Measurements from ENCODE around the gene CXADR. TPM values are rescaled to one million over a fixed set of nuclear protein-coding genes. Genes with fewer than 3 reads are reported as not detected.

The CXADR gene
- total and polyA plus RNA-seq, 7 donors: 1.5 to 14.5 (median 2.5) TPM

DNA sequence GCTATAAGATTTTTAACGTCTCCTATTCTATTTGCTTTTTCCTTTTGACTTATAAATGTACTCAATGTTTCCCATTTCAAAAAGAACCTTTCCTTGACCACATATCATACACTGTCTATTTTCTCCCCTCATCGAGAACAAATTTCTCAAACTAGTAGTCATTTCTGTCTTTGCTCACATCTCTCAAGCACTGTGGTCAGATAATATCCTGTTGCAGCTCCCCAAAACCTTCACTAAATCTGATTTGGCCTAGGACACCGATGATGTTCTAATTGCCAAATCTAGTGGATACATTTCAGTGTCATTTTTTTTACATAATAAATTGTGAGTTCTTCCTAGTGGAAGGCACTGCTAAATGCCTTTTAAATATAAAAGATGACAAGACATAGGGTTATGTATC lies 19.4 kb downstream of the CXADR start:
- intact Hi-C loops (cut with DNase I): no loop called here
- 82 to 88% methylated on average over 3 of the region's 3 CpGs for WGBS, 2 donors

DNA sequence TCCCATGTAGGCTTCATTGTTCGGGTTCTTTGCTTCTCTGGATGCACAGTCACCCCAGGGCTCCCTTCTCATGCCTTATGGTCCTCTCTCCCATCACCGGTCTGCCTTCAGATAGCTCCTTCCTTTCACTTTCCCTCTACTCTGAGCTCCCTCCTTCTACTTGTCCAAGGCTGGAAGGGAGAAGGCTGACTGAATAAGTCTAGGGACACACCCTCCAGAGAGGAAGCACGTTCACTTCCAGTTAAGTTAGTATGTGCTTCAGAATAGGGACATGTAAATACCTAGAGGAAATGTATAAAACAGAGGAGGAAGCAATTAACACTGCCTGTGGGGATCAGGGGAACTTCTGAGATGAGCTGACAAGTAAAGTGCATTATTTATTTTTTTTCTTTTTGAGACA lies 23.5 kb downstream of the CXADR start:
- DNase-seq: no peak
- H3K4me1 ChIP-seq: no peaks in the 10 kb centered on the region
- no peaks in the 10 kb centered on the region for H3K27me3 ChIP-seq
- intact Hi-C loops (cut with DNase I): no loop called here
- no peak overlapping the region for H3K4me3 ChIP-seq
- no peaks in the 10 kb centered on the region for H3K36me3 ChIP-seq
- WGBS, 2 donors: 30 to 51% methylated on average over 3 of the region's 3 CpGs
- TF ChIP-seq EP300 (IDR thresholded peaks at IDR 0.05) (no peak), POLR2AphosphoS5 (IDR thresholded peaks at IDR 0.05) (no peak), POLR2A (IDR thresholded peaks at IDR 0.05) (no peak)
- TF ChIP-seq, protein P1, sequence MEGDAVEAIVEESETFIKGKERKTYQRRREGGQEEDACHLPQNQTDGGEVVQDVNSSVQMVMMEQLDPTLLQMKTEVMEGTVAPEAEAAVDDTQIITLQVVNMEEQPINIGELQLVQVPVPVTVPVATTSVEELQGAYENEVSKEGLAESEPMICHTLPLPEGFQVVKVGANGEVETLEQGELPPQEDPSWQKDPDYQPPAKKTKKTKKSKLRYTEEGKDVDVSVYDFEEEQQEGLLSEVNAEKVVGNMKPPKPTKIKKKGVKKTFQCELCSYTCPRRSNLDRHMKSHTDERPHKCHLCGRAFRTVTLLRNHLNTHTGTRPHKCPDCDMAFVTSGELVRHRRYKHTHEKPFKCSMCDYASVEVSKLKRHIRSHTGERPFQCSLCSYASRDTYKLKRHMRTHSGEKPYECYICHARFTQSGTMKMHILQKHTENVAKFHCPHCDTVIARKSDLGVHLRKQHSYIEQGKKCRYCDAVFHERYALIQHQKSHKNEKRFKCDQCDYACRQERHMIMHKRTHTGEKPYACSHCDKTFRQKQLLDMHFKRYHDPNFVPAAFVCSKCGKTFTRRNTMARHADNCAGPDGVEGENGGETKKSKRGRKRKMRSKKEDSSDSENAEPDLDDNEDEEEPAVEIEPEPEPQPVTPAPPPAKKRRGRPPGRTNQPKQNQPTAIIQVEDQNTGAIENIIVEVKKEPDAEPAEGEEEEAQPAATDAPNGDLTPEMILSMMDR (IDR thresholded peaks at IDR 0.05): no peak
- no peaks in the 10 kb centered on the region for H3K9me3 ChIP-seq
- no peak overlapping the region for H3K27ac ChIP-seq

More for the DNA sequence above, 19.4 kb downstream of the CXADR start:
- Histone ChIP-seq H3K4me3 (no peak overlapping the region), H3K36me3 (no peaks in the 10 kb centered on the region), H3K27ac (no peak overlapping the region), H3K4me1 (no peaks in the 10 kb centered on the region), H3K9me3 (no peaks in the 10 kb centered on the region), H3K27me3 (no peaks in the 10 kb centered on the region)
- TF ChIP-seq POLR2AphosphoS5 (IDR thresholded peaks at IDR 0.05) (no peak), EP300 (IDR thresholded peaks at IDR 0.05) (no peak), POLR2A (IDR thresholded peaks at IDR 0.05) (no peak)
- TF ChIP-seq, protein P1 (IDR thresholded peaks at IDR 0.05): no peak
- no peak for DNase-seq

DNA sequence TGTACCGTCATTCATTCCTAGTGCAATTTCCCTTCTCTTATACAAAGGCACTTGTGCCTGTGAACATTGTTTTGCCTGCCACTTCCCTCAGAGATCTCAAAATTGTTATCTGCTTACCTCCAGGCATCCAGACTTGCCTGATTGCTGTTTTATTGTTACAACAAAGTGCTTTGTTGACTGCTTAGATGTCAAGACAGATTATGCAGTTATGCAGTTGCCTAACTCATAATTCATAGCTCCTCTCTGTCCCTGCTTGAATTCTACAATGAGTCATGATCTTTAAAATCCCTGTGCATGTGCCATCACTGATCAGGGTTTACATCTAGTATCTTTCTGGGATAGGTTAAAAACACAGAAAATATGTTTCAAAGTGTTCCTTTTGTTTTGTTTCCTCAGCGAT lies 24.5 kb downstream of the CXADR start:
- no peak overlapping the region for H3K4me3 ChIP-seq
- TF ChIP-seq POLR2A (IDR thresholded peaks at IDR 0.05): no peak
- TF ChIP-seq, protein P1 (IDR thresholded peaks at IDR 0.05): no peak
- TF ChIP-seq EP300 (IDR thresholded peaks at IDR 0.05): no peak
- no peak for TF ChIP-seq POLR2AphosphoS5 (IDR thresholded peaks at IDR 0.05)
- no peaks in the 10 kb centered on the region for H3K36me3 ChIP-seq
- H3K27ac ChIP-seq: no peak overlapping the region
- H3K9me3 ChIP-seq: no peaks in the 10 kb centered on the region
- intact Hi-C loops (cut with DNase I): no loop called here
- DNase-seq: no peak
- peaks cover 0 to 3% (median 2%) of the 10 kb centered on the region in 4 donors for H3K4me1 ChIP-seq
- H3K27me3 ChIP-seq: no peaks in the 10 kb centered on the region
- 54 to 66% methylated on average over 2 of the region's 2 CpGs for WGBS, 2 donors

DNA sequence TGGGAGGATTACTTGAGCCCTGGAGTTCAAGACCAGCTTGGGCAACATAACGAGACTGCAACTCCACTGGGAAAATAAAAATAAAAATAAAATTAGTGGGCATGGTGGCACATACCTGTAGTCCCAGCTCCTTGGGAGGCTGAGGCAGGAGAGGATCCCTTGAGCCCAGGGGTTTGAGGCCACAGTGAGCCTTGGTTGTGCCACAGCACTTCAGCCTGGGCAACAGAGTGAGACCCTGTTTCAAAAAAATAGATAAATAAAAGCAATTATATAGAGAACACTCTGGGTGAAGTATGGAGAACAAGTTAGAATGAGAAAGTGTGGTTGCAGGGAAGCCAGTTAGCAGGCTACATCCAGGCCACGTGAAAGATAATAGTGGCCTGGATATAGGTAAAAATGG lies 25.7 kb downstream of the CXADR start:
- H3K4me3 ChIP-seq: no peak overlapping the region

More for the DNA sequence above, 25.7 kb downstream of the CXADR start:
- no peaks in the 10 kb centered on the region for H3K27me3 ChIP-seq
- H3K27ac ChIP-seq: no peak overlapping the region
- H3K36me3 ChIP-seq: no peaks in the 10 kb centered on the region
- peaks cover 0 to 11% (median 9%) of the 10 kb centered on the region in 4 donors for H3K4me1 ChIP-seq
- intact Hi-C loops (cut with DNase I): no loop called here
- 87 to 90% methylated on average over 2 of the region's 2 CpGs for WGBS, 2 donors
- no peak for DNase-seq
- TF ChIP-seq POLR2A (IDR thresholded peaks at IDR 0.05): no peak
- TF ChIP-seq, protein P1 (IDR thresholded peaks at IDR 0.05): no peak
- TF ChIP-seq EP300 (IDR thresholded peaks at IDR 0.05): no peak
- TF ChIP-seq POLR2AphosphoS5 (IDR thresholded peaks at IDR 0.05): no peak
- H3K9me3 ChIP-seq: no peaks in the 10 kb centered on the region

Data from sigmoid colon (tissue), 7 donors.